T-cell (primary cell): ENCODE measurements around the gene SRGAP2C. TPM values are rescaled to one million over a fixed set of nuclear protein-coding genes. Genes with fewer than 3 reads are reported as not detected.
"Not testable (repeated sequence)": the region's sequence is repeated elsewhere in the genome, so short reads cannot be mapped to it uniquely, and the experiment has no call there.

Source experiments
- ATAC-seq, 4 experiments: fragments of 200-7000 bp in 3 of 4; fragments of 150-1000 bp in 1 of 4; cut with Tn5 transposase; replicated peaks in 1 of 4; 1 replicate in 3 of 4; 2 replicates in 1 of 4; pipeline ENCODE4 v1.10.0; 2021; ENCODE audit warnings: moderate library complexity in 3 of 4, mild to moderate bottlenecking in 2 of 4, moderate number of reproducible peaks in 1 of 4
- CTCF ChIA-PET, 2 donors: fragments of 300-600 bp; sonication (Branson Sonifier 250); formaldehyde crosslinking; loops; one replicate each; lab custom pipeline; 2022; ENCODE audit warnings: antibody characterized with exemption in 2 of 2; lab: Charles Lee
- POLR2A ChIA-PET, 2 donors: fragments of 300-600 bp; sonication (Branson Sonifier 250); formaldehyde crosslinking; loops; one replicate each; lab custom pipeline; 2022; ENCODE audit warnings: antibody characterized with exemption in 2 of 2; lab: Charles Lee
- DNase-seq, 35 experiments: peaks; one replicate each; pipeline versions ENCODE4 v3.0.0 to v3.0.0-alpha.2; 2013 to 2023
- H3K27ac ChIP-seq: one replicate; pipeline ENCODE4 v1.5.1; 2013; ENCODE audit warnings: low read length
- H3K27me3 ChIP-seq, 2 experiments: replicated peaks in 1 of 2; 1 replicate in 1 of 2; 2 replicates in 1 of 2; pipeline versions ENCODE4 v1.6.1 to v1.7.0; 2013; ENCODE audit warnings: low read length in 1 of 2, mixed read lengths in 1 of 2; ENCODE audit not compliant: control insufficient read depth in 2 of 2, insufficient read depth in 2 of 2; ENCODE audit errors: extremely low read depth in 1 of 2
- H3K36me3 ChIP-seq, 2 donors: 1 replicate in 1 of 2; 2 replicates in 1 of 2; pipeline versions ENCODE4 v1.6.1 to v1.7.0; 2013; ENCODE audit warnings: low read length in 1 of 2; ENCODE audit not compliant: control insufficient read depth in 2 of 2, insufficient read depth in 1 of 2; ENCODE audit errors: extremely low read depth in 1 of 2
- H3K4me1 ChIP-seq, 2 experiments: 1 replicate in 1 of 2; 2 replicates in 1 of 2; pipeline versions ENCODE4 v1.6.1 to v1.7.0; 2013; ENCODE audit warnings: low read length in 2 of 2, mixed read lengths in 1 of 2; ENCODE audit not compliant: insufficient read depth in 2 of 2, control insufficient read depth in 1 of 2; ENCODE audit errors: extremely low read depth in 1 of 2
- H3K4me3 ChIP-seq, 2 donors: 1 replicate in 1 of 2; 2 replicates in 1 of 2; pipeline versions ENCODE4 v1.5.1 to v1.7.0; 2013; ENCODE audit warnings: mild to moderate bottlenecking in 2 of 2, low read length in 1 of 2, moderate library complexity in 1 of 2; ENCODE audit not compliant: control insufficient read depth in 1 of 2; ENCODE audit errors: extremely low read depth in 1 of 2
- H3K9me3 ChIP-seq: 2 replicates; pipeline ENCODE4 v1.7.0; 2013
- H3K27ac Mint-ChIP-seq, 2 donors: one replicate each; pipeline ENCODE4 v1.8.0; 2020 to 2021; ENCODE audit warnings: mild to moderate bottlenecking in 2 of 2, mixed read lengths in 2 of 2
- H3K27me3 Mint-ChIP-seq, 2 donors: one replicate each; pipeline ENCODE4 v1.8.0; 2021 to 2022; ENCODE audit warnings: mixed read lengths in 2 of 2
- H3K36me3 Mint-ChIP-seq: one replicate; pipeline ENCODE4 v1.8.0; 2021; ENCODE audit warnings: mixed read lengths
- H3K4me1 Mint-ChIP-seq, 3 donors: one replicate each; pipeline ENCODE4 v1.8.0; 2020 to 2022; ENCODE audit warnings: mixed read lengths in 3 of 3, mild to moderate bottlenecking in 1 of 3
- H3K4me3 Mint-ChIP-seq, 3 donors: one replicate each; pipeline ENCODE4 v1.8.0; 2020 to 2022; ENCODE audit warnings: mild to moderate bottlenecking in 3 of 3, mixed read lengths in 3 of 3, moderate library complexity in 3 of 3
- H3K9me3 Mint-ChIP-seq, 3 donors: one replicate each; pipeline ENCODE4 v1.8.0; 2020 to 2022; ENCODE audit warnings: mixed read lengths in 3 of 3
- WGBS: methylation state at CpG from one replicate; pipeline ENCODE4 v1.1.5; 2013; ENCODE audit warnings: missing lambda C conversion rate; ENCODE audit not compliant: insufficient coverage; 5-methylcytosine and 5-hydroxymethylcytosine counted together
- total RNA-seq, 35 experiments: library from RNA in 6 of 35; stranded (reverse) in 6 of 35; fragments of 120-200 nt in 1 of 35; gene quantifications; one replicate each; pipeline versions ENCODE4 v1.2.1 to v1.2.4 and lab custom pipeline; 2013 to 2026

SRGAP2C gene
- total RNA-seq, 5 donors from 2014 or later (not counting 1 experiment from before 2014, with no cell fraction given) = 11.1 to 23.2 (median 19.1) TPM

DNA sequence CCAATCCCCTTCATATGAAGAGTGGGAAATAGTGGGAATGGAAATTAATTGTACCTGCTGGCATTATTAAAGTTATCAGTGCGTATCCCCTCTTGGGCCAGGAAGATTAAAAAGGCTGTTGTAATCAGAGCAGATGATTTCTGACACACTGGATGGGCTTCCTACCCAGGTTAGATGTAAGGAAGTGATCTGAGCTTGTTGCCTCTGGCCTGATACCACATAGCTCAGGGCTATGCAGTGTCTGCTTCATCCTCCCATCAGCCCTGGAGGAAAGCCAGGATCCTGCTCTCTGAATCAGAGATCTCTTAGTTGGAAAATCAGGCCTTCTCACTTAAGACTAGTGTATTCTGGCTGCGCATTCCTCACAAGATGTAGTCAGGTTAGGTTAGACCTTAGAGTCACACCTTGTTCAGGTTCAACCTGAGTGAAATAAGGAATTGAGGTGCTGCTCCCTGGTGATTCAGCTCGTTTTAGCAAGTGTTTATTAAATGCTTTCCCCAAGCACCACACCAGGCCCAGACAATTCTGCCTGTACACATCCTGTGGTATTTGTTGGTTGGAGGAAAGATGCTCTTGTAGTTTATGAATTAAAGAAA, 158.6 kb downstream of the SRGAP2C start:
- DNase-seq, POLR2A ChIA-PET, H3K36me3 ChIP-seq, CTCF ChIA-PET, H3K4me1 Mint-ChIP-seq, H3K27me3 ChIP-seq, ATAC-seq, H3K4me3 ChIP-seq, H3K9me3 Mint-ChIP-seq, H3K27ac Mint-ChIP-seq, H3K27me3 Mint-ChIP-seq, H3K36me3 Mint-ChIP-seq, H3K4me1 ChIP-seq, H3K27ac ChIP-seq, H3K4me3 Mint-ChIP-seq, H3K9me3 ChIP-seq: not testable (repeated sequence)
- no CpG with 5 or more reads among the region's 3 CpGs for WGBS

DNA sequence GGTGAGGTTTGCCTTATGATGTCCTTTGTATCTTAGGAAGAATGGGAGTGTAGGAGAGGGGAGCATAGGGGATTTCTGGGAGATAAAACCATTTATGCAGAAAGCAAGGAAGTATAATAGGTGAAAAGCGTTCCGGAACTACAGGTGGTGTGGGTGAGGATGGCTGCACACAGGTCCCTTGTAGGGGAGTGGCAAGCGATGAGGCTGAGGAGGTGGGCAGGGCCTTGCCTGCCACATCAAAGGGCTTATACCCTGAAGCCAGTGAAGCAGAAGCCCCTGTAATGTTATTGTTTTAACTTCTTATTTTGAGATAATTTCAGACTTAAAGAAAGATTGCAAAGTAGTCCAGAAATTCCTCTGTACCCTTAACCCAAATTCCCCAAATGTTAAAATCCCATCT, 159.6 kb downstream of the SRGAP2C start:
- H3K4me3 Mint-ChIP-seq, H3K27ac Mint-ChIP-seq, CTCF ChIA-PET, POLR2A ChIA-PET, H3K27ac ChIP-seq, DNase-seq, H3K9me3 ChIP-seq, H3K4me1 ChIP-seq, H3K9me3 Mint-ChIP-seq, H3K27me3 Mint-ChIP-seq, ATAC-seq, H3K36me3 Mint-ChIP-seq, H3K36me3 ChIP-seq, H3K4me3 ChIP-seq, H3K4me1 Mint-ChIP-seq, H3K27me3 ChIP-seq: not testable (repeated sequence)
- WGBS = no CpG with 5 or more reads among the region's 3 CpGs

DNA sequence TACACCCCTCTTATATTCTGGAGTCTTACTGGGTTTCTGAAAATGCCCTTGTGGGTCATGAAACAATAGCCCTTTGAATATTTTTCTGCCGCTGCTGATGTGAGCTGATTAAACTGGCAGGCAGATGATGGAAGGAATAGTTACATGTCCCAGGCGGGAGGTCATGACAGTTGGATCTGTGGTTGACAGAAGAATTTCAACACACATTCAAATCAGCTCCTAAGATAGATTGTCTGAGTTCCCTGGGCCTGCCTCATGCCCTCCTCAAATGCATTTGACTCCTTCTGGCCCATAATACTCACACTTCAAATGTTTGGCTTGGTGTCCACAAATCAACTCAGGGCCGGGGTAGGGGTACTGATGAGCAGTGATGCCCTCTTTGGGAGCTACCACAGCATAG, 161.9 kb downstream of the SRGAP2C start:
- H3K27me3 ChIP-seq, CTCF ChIA-PET, H3K4me1 ChIP-seq, H3K36me3 Mint-ChIP-seq, H3K27ac Mint-ChIP-seq, H3K9me3 Mint-ChIP-seq, H3K4me1 Mint-ChIP-seq, H3K27ac ChIP-seq, POLR2A ChIA-PET, ATAC-seq, H3K36me3 ChIP-seq, H3K27me3 Mint-ChIP-seq, DNase-seq, H3K9me3 ChIP-seq, H3K4me3 ChIP-seq, H3K4me3 Mint-ChIP-seq: not testable (repeated sequence)
- WGBS = no CpG with 5 or more reads among the region's 3 CpGs

DNA sequence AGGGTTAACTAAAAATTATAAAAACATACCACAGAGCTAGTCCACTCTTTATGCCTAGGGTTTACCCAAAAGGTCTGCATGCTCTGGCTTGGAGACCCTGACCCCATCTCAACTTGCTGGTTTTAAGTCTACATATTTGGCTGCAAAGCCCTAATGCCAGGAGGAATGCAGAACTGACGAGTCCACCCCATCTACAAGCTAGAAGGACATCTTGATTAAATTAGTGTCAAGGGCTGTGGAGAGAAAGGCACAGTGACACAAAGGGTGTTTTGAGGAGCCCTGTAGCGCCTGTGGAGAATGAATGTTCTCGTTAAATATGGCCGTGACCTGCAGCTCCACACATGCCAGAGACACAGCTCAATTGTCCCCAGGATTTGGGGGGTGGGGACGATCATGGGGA, 162.7 kb downstream of the SRGAP2C start:
- DNase-seq, H3K27ac ChIP-seq, H3K4me3 Mint-ChIP-seq, CTCF ChIA-PET, H3K9me3 ChIP-seq, H3K27me3 Mint-ChIP-seq, H3K27me3 ChIP-seq, H3K36me3 Mint-ChIP-seq, H3K4me1 ChIP-seq, H3K4me3 ChIP-seq, H3K27ac Mint-ChIP-seq, ATAC-seq, POLR2A ChIA-PET, H3K9me3 Mint-ChIP-seq, H3K36me3 ChIP-seq, H3K4me1 Mint-ChIP-seq: not testable (repeated sequence)
- WGBS = no CpG with 5 or more reads among the region's 5 CpGs

DNA sequence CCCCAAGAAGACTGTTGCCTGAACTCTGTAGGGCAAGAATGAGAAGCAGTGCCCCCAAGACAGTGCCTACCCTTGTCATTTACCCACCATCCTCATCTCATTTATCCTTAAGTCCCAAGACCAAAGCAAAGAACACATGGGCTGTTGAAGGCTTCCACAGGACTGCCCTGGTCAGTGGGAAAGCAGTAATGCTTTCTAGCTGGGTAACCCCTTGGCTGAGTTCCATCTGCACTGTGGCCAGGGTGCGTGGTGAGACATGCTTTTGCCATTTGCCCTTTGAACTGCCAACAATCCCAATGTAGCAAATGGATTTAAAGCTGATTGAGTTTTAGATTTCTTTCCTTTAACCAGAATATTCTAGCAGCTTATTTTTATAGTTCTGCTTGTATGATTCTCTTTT, 163.3 kb downstream of the SRGAP2C start:
- H3K4me3 Mint-ChIP-seq, DNase-seq, H3K4me1 Mint-ChIP-seq, H3K9me3 ChIP-seq, H3K9me3 Mint-ChIP-seq, H3K27ac ChIP-seq, H3K4me1 ChIP-seq, H3K27me3 ChIP-seq, H3K27ac Mint-ChIP-seq, H3K4me3 ChIP-seq, H3K36me3 Mint-ChIP-seq, H3K36me3 ChIP-seq, H3K27me3 Mint-ChIP-seq, ATAC-seq, POLR2A ChIA-PET, CTCF ChIA-PET: not testable (repeated sequence)
- WGBS = no CpG with 5 or more reads among the region's 1 CpG

DNA sequence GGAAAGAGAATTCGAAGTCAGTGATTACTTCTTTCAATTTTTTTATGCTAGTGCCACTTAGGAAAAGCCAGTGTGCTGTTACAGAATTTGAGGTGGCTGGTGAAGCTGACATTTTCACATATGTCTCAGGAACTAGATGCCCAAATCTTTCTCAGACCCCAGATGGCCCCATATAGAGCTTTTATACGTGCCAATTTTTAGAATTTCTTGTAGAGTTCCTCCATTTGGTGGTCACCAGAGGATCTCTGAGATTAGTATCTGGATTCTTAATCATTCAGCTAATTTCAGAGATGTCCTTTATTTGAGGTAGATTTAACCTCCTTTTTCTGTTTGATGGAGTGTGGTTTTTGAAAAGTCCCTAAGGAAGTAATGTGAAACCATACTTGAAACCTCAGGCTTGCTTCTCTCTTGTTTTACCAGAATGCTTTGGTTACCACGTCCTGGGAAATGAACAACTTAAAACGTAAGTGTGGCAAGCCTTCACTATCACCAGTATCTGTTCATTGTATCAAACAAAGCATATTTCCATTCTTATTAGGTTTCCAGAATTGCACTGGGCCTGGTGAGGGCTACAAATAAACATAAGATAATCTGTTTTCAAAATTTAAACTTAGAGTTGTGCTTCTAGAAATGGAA, 164.7 kb downstream of the SRGAP2C start:
- POLR2A ChIA-PET, CTCF ChIA-PET, H3K4me1 ChIP-seq, H3K4me3 ChIP-seq, H3K36me3 Mint-ChIP-seq, H3K27ac ChIP-seq, H3K27me3 ChIP-seq, H3K4me3 Mint-ChIP-seq, DNase-seq, H3K36me3 ChIP-seq, H3K4me1 Mint-ChIP-seq, H3K27me3 Mint-ChIP-seq, H3K9me3 Mint-ChIP-seq, H3K9me3 ChIP-seq, H3K27ac Mint-ChIP-seq: not testable (repeated sequence)
- no CpG with 5 or more reads among the region's 4 CpGs for WGBS
- ATAC-seq = peak in 1 of 4 experiments; percentile 55
